Dermis lymphatic vessel endothelial cell (primary cell): ENCODE data around the gene TXNDC12. TPM values are rescaled to one million over a fixed set of nuclear protein-coding genes. Genes with fewer than 3 reads are reported as not detected.

Experiments
- total RNA-seq: library from RNA; depleted of rRNA; stranded (reverse); fragments of >200 nt; gene quantifications from 2 replicates; pipeline ENCODE4 v1.2.1, GENCODE V29; 2014

TXNDC12 gene
- total RNA-seq: 27.1 and 28.0 TPM in 2 replicates

DNA sequence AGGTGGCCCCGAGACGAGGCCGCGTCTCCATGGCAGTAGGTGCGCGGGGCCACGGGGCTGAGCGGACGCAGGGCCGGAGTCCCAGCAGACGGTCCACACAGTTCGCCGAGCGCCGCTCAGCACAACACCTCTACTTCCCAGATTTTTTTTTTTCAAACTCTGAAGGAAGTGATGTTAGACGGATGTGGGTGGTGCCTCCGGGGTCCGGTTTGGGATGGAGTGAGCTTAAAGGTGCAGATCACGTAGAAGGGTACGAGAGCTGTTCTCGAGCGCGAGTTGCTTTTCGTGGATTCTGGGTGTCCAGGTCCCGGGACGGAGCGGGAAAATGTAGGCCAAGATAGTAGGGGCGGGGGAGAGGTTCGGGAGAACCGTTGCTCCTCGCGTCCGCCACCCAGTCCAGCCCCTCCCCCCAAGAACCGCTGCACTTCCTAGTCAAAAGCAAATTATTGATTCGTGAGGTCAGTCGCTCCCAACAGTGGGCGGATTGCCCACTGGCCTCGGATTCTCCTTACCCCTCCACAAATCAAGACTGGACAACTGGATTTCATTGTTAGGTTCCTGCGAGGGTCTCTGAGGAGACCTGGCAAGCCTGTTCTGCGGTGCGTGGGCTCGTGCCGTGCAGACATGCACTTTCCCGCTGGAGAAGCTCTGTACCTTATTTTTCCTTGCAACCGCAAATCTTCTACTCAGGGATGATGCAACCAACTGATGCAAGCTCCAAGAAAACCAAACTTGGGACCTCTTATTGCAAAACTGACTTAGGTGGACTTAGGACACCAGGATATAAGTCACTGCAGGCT, at the start of gene TXNDC12:
Gene TXNDC12 (minus strand): TSS at position 126 of the 800 bp plus-strand sequence. CDS start 95 bp downstream, at position 31.

DNA sequence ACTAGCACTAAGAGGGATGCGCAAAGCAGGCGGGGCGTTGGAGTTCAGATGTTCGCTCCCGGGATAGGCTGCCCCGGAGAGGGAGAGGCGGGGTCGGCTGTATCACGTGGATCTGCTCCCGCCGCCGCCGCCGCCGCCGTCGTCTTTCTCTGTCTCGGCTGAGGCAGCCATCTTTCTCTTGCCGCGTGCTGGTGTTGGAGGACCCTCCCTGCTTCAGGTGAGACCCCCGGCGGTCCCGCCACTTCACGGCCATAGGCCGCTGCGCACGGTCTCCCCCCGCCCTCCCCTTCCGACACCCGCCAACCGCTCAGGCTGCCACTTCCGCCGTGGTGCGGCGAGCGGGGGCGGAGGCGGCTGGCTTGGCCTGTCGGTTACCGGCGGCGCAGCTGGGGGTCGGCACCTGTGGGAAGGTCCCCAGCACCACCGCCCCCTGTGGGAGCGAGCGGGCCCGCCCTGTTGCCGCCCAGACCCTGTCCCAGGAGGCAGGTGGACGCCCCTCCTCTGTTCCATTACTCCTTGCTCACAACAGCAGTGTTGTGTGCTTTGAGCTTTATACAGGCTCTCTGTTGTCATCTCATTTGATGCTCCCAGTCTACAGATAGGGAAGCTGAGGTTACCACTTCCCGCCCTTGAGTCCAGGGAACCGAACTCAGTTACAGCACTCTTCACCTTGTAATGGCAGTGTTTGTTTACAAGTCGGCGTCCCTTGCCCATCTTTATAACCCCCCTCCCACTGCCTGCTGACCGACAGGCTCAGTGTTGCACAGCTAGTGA, 1.4 kb upstream of the TXNDC12 start, which contains the start of gene BTF3L4:
Gene BTF3L4 (plus strand): TSS at position 133 of the 774 bp plus-strand sequence. CDS start 3,553 bp downstream, outside the sequence.

DNA sequence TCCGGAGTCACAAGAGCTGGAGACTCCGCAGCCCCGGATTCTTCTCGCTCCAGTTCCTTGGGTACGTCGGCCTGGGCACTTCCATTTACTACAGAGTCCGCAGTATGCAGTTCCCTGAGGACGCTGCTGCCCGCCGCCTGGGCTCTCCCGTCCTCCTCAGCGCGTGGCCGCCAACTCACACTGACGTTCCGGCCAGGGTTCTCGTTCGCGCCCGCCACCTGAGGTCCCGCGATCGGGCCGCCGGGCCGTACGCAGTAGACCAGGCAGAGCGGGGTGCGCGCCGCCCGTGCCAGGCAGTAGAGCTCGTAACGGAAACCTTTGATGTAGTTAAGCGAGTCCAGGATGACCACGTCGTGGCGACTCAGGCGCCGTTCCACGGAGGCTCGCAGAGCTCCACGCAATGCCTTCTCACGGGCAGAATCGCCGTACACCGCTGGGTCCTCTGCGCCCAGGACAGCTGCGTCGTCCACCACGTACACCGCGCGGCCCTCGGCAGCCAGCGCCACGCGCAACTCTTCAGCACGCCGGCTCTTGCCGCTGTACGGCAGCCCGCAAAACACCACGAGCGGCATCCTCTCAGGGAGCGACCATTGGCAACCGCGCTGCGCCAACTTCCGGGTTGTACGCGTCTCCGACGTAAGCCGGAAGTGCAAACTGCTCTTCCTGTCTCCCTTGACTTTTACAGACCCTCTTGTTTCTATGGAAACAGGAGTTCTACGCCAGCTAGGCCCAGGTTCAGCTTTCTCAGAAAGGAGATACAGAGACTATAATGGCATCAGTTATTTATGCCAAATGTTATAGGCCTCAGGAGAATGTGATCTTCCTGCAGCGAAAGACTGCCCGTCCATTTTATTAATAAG, 21.6 kb downstream of the TXNDC12 start, which contains the start of gene KTI12:
Gene KTI12 (minus strand): TSS at position 621 of the 860 bp plus-strand sequence. CDS start 49 bp downstream, at position 572.

DNA sequence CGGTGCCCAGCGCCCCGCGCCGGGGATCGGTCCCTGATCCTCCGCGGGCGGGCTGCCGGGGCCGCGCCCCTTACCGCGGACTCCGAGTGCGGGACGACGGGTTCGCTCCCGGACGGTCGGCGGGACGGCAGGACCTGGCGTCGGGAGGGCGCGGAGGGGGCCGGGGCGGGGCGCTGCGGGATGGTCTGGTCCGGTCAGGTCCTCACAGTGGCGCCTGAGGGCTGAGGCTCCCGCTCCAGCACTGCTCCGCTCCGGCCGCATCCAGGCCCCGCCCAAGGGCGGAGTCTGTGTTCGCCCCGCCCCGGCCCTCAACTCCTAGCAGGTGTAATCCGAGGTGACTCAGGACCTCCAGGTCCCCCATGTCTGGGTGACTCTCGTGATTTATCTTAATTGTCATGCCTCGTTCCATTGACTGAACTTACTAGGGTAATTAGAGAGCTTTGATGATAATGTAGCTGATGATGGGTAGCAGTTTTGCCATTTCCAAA, 64.5 kb downstream of the TXNDC12 start, which contains the start of gene RAB3B:
Gene RAB3B (minus strand): TSS at position 223 of the 488 bp plus-strand sequence. CDS start 13,583 bp downstream, outside the sequence.

Other genes starting within 250 kb of the TXNDC12 start
- 50.4 and 51.5 TPM in 2 replicates for gene NRDC, start 176.5 kb downstream of the TXNDC12 start, total RNA-seq
- gene RAB3B, start 64.5 kb downstream of the TXNDC12 start, total RNA-seq: 2.1 and 2.2 TPM in 2 replicates
- 9.4 and 12.9 TPM in 2 replicates for gene KTI12, start 21.4 kb downstream of the TXNDC12 start, total RNA-seq
- 28.9 and 40.3 TPM in 2 replicates for gene BTF3L4, start 1.1 kb upstream of the TXNDC12 start, total RNA-seq
- gene ZFYVE9, start 86.9 kb upstream of the TXNDC12 start, total RNA-seq: 33.4 and 36.2 TPM in 2 replicates